K562 treated with DMSO at 1 percent for 24 hours (cell line): ENCODE measurements around the gene ZEB1. TPM values are rescaled to one million over a fixed set of nuclear protein-coding genes. Genes with fewer than 3 reads are reported as not detected.

Experiments
- total RNA-seq: library from RNA; unstranded; fragments of 300-600 nt; gene quantifications from 2 replicates; pipeline ENCODE4 v1.2.3, GENCODE V29; 2022; ENCODE audit warnings: low read depth; ENCODE audit not compliant: insufficient read depth

Gene ZEB1
- 1.7 and 2.8 TPM in 2 replicates for total RNA-seq

GRCh38 chr10:31318854-31319601 is at the start of gene ZEB1:
ZEB1 (plus strand) TSS chr10:31319216; CDS start chr10:31319235, 19 bp downstream.

